GM21723 (cell line): Measurements from ENCODE around the gene NR2F1-AS1.
"Not testable (repeated sequence)": the region's sequence is repeated elsewhere in the genome, so short reads cannot be mapped to it uniquely, and the experiment has no call there.

Experiments used
- ATAC-seq: cut with Tn5 transposase; IDR thresholded peaks from one replicate; pipeline ENCODE4 v1.9.1; 2021; ENCODE audit warnings: mild to moderate bottlenecking, moderate library complexity; ENCODE audit not compliant: unreplicated experiment

NR2F1-AS1 gene

GRCh38 chr5:93395010-93395409, 186.0 kb downstream of the NR2F1-AS1 start:
- ATAC-seq, result no peak

GRCh38 chr5:93394301-93394700, 186.7 kb downstream of the NR2F1-AS1 start:
- no peak for ATAC-seq

DNA sequence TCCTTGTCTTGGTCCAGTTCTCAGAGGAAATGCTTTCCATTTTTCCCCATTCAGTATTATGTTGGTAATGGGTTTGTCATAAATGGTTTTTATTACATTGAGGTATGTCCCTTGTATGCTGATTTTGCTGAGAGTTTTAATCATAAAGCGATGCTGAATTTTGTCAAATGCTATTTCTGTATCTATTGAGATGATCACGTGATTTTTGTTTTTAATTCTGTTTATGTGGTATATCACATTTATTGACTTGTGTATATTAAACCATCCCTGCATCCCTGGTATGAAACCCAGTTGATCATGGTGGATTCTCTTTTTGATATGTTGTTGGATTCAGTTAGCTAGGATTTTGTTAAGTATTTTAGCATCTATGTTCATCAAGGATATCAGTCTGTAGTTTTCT, 189.8 kb downstream of the NR2F1-AS1 start:
- ATAC-seq, result not testable (repeated sequence)

- no peak for ATAC-seq
These were observed 195.4 kb downstream of the NR2F1-AS1 start for GRCh38 chr5:93385655-93386054.

- no peak for ATAC-seq
These were observed 196.0 kb downstream of the NR2F1-AS1 start for GRCh38 chr5:93384995-93385394.

DNA sequence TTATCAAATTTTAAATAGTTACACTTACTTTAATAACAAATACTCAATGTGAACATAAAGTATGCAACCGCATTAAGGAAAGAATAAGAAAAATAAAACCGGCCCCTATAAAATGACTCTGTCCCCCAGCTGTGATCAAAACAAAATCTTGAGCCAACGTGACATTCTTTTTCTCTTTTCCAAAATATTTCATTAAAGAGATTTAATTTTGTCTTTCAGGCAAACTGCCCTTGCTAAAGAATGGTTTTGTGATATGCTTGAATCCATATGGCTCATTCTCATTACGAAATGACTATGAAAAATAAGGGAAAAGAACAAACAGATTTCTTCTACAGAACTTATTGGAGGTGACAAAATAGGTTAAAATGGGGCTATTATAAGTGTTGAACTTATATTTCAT, 197.0 kb downstream of the NR2F1-AS1 start:
- ATAC-seq, result no peak

GRCh38 chr5:93382188-93382825, 198.7 kb downstream of the NR2F1-AS1 start:
- ATAC-seq, result no peak

GRCh38 chr5:93381057-93381456, 200.0 kb downstream of the NR2F1-AS1 start:
- no peak for ATAC-seq

DNA sequence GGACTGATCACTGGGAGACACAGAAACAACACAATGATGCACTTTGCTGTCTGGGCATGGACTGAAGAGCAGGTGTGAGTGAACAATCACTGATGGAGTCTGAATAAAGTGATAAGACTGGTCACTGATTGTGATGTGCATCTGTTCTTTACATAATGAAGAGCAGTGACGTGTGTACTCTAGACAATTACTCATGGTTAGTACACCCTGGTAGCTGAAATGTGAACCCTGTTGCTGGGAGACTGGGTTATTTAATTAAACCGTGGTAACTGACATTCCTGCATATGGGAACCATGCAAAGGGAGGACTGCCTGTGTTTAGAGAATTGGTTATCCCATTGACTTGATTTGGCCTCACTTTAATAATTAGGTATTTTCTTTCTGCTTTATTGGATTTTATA, 202.9 kb downstream of the NR2F1-AS1 start:
- ATAC-seq, result no peak

- ATAC-seq, result no peak
These were observed 209.1 kb downstream of the NR2F1-AS1 start for GRCh38 chr5:93371893-93372292.

DNA sequence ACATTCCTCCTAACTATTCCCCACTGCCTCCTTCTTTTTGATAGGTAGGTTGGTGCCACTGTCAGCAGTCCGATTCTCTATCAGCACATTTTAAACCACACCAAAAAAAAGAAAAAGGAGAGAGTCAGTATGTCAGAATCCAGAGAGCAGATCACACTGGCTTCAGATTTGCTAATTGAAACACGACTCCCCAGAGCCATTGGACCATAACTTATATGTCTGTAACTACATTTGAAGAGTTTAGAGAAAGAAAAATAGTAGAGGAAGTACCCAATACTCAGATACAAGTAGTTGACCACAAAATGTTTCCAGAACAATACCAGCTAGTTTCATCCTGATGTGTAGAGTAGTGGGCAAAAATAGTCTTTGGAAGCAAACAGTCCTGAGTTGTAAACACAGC, 216.6 kb downstream of the NR2F1-AS1 start:
- ATAC-seq, result no peak

GRCh38 chr5:93360436-93361088, 220.5 kb downstream of the NR2F1-AS1 start:
- ATAC-seq, result no peak

DNA sequence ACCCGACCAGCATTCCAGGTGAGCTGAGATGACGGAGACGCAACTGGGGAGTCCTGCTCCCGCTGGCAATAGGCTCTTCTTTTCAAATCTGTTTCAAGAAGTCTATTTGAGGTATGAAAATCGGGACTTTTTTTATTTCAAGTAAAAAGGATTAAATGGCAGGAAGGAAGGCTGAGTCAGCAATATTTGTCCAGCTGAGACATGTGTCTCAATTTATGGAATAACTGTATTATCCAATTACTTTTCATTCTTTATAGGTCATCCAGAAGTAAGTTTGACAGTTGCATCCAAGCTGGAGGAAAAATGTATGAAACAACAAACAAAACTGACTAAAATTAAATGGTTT, 221.1 kb downstream of the NR2F1-AS1 start:
- no peak for ATAC-seq
